GM23338 (cell line): ENCODE results near the gene FAM13C. TPM values are rescaled to one million over a fixed set of nuclear protein-coding genes. Genes with fewer than 3 reads are reported as not detected.

Source experiments
- ATAC-seq: fragments of 200-7000 bp; cut with Tn5 transposase; 3 replicates; pipeline ENCODE4 v1.9.1; 2020
- DNase-seq: peaks from one replicate; pipeline ENCODE4 v3.0.0-alpha.2; 2015; ENCODE audit warnings: low spot score
- H2AFZ ChIP-seq: fragments of 200-600 bp; sonication (generic); 2 replicates; pipeline ENCODE4 v1.8.0; 2016; ENCODE audit warnings: antibody characterized with exemption, mild to moderate bottlenecking, moderate library complexity
- H3F3A ChIP-seq: fragments of 200-600 bp; sonication (generic); replicated peaks from 2 replicates; pipeline ENCODE4 v1.8.0; 2017; ENCODE audit warnings: antibody characterized with exemption, mixed run types, low read depth
- H3K27ac ChIP-seq: fragments of 200-600 bp; sonication (generic); 2 replicates; pipeline ENCODE4 v1.6.1; 2016; ENCODE audit warnings: low read depth
- H3K27me3 ChIP-seq: fragments of 200-600 bp; sonication (generic); 2 replicates; pipeline ENCODE4 v1.8.0; 2016; ENCODE audit warnings: mild to moderate bottlenecking, mixed run types, moderate library complexity; ENCODE audit not compliant: insufficient read depth
- H3K36me3 ChIP-seq: fragments of 200-600 bp; sonication (generic); 2 replicates; pipeline ENCODE4 v1.8.0; 2016; ENCODE audit warnings: mild to moderate bottlenecking; ENCODE audit not compliant: insufficient read depth
- H3K4me1 ChIP-seq: fragments of 200-600 bp; sonication (generic); 2 replicates; pipeline ENCODE4 v1.8.0; 2016; ENCODE audit warnings: mild to moderate bottlenecking, moderate library complexity; ENCODE audit not compliant: insufficient read depth
- H3K4me2 ChIP-seq: fragments of 200-600 bp; sonication (generic); 2 replicates; pipeline ENCODE4 v1.7.1; 2017; ENCODE audit warnings: mixed run types
- H3K4me3 ChIP-seq: fragments of 200-600 bp; sonication (generic); 2 replicates; pipeline ENCODE4 v1.6.1; 2016; ENCODE audit warnings: mixed run types
- H3K79me2 ChIP-seq: fragments of 200-600 bp; sonication (generic); replicated peaks from 2 replicates; pipeline ENCODE4 v1.8.0; 2017; ENCODE audit warnings: mild to moderate bottlenecking; ENCODE audit not compliant: insufficient read depth
- H3K9me2 ChIP-seq: fragments of 200-600 bp; sonication (generic); 2 replicates; pipeline ENCODE4 v1.8.0; 2017; ENCODE audit not compliant: insufficient read depth
- H4K20me1 ChIP-seq: fragments of 200-600 bp; sonication (generic); replicated peaks from 2 replicates; pipeline ENCODE4 v1.8.0; 2017; ENCODE audit warnings: mild to moderate bottlenecking; ENCODE audit not compliant: insufficient read depth
- H3K27ac Mint-ChIP-seq: 2 replicates; pipeline ENCODE4 v1.8.0; 2020; ENCODE audit warnings: inconsistent platforms, mild to moderate bottlenecking, moderate library complexity, mixed read lengths
- H3K27me3 Mint-ChIP-seq: 3 replicates; pipeline ENCODE4 v1.8.0; 2022; ENCODE audit warnings: low read depth, mild to moderate bottlenecking, moderate library complexity, mixed read lengths, inconsistent platforms; ENCODE audit not compliant: insufficient read depth, poor library complexity
- H3K36me3 Mint-ChIP-seq: 3 replicates; pipeline ENCODE4 v1.8.0; 2021; ENCODE audit warnings: low read depth, mild to moderate bottlenecking, inconsistent platforms, moderate library complexity, mixed read lengths
- H3K4me1 Mint-ChIP-seq: 3 replicates; pipeline ENCODE4 v1.8.0; 2020; ENCODE audit warnings: mild to moderate bottlenecking, inconsistent platforms, mixed read lengths
- H3K4me3 Mint-ChIP-seq: 3 replicates; pipeline ENCODE4 v1.8.0; 2021; ENCODE audit warnings: moderate library complexity, mild to moderate bottlenecking, inconsistent platforms, mixed read lengths
- H3K9me3 Mint-ChIP-seq: 3 replicates; pipeline ENCODE4 v1.8.0; 2020; ENCODE audit warnings: moderate library complexity, mild to moderate bottlenecking, inconsistent platforms, mixed read lengths
- CREB1 ChIP-seq: fragments of 250-450 bp; sonication (Bioruptor Pico); IDR thresholded peaks from 2 replicates; pipeline ENCODE4 v1.5.0; 2020; ENCODE audit warnings: low read depth, mild to moderate bottlenecking, moderate library complexity
- EZH2 ChIP-seq: fragments of 200-600 bp; sonication (generic); IDR thresholded peaks from one replicate; pipeline ENCODE4 v1.8.0; 2017; ENCODE audit warnings: antibody characterized with exemption, mild to moderate bottlenecking, low read depth; ENCODE audit not compliant: unreplicated experiment
- EZH2phosphoT487 ChIP-seq: fragments of 200-600 bp; sonication (generic); IDR thresholded peaks from one replicate; pipeline ENCODE4 v1.8.1; 2018; ENCODE audit warnings: antibody characterized with exemption; ENCODE audit not compliant: unreplicated experiment
- JUNB ChIP-seq: IDR thresholded peaks from one replicate; pipeline ENCODE4 v1.6.1; 2016; ENCODE audit warnings: antibody characterized with exemption; ENCODE audit not compliant: unreplicated experiment
- POLR2AphosphoS5 ChIP-seq: IDR thresholded peaks from 2 replicates; pipeline ENCODE4 v1.6.1; 2016; ENCODE audit warnings: antibody characterized with exemption, low read depth
- ZNF114 ChIP-seq: fragments of 250-450 bp; sonication (Bioruptor Pico); IDR thresholded peaks from 2 replicates; pipeline ENCODE4 v1.5.0; 2020; ENCODE audit warnings: mild to moderate bottlenecking, moderate library complexity
- ZNF331 ChIP-seq: fragments of 250-450 bp; sonication (Bioruptor Pico); IDR thresholded peaks from 2 replicates; pipeline ENCODE4 v1.5.0; 2020; ENCODE audit warnings: low read depth, mild to moderate bottlenecking, moderate library complexity
- polyA plus RNA-seq: library from polyadenylated mRNA; unstranded; fragments of >200 nt; fragmentation: Nextera tagmentation; extraction: Ambion mirVana; gene quantifications from 2 replicates; pipeline ENCODE4 v1.2.1, GENCODE V29; 2016
- total RNA-seq: library from RNA; depleted of rRNA; stranded (reverse); fragments of >200 nt; shearing (Covaris generic); gene quantifications from 2 replicates; pipeline ENCODE4 v1.2.3, GENCODE V29; 2014
- TF ChIP-seq, protein P1 (sequence below): fragments of 250-450 bp; sonication (Bioruptor Pico); IDR thresholded peaks from 2 replicates; pipeline ENCODE4 v1.5.0; 2020; ENCODE audit warnings: mild to moderate bottlenecking, moderate library complexity

Gene FAM13C
- total and polyA plus RNA-seq, 2 experiments from 2014 or later, result 0.94 to 2.1 TPM

DNA sequence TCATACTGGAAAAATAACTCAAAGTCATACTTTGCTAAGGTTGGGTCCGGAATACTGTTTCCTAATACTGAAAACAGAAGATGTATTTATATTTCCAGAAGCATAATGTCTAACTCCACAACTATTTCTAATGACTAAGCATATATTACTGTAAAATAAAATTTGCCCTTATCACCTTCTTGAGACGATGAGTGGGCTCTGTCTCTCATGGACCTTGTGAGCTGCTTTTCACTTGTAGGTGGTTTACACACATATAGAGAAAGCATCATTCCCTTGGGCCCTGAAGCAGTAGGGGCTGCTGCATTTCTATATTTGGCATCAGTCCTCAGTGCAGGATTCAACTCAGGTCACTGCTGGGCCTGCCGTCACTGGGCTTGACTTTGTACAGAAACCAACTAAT lies 10.7 kb upstream of the FAM13C start:
- H3K4me2 ChIP-seq, result no peak overlapping the region
- no peaks in the 10 kb centered on the region for H3K36me3 ChIP-seq
- H2AFZ ChIP-seq, result no peak overlapping the region
- H3K4me3 ChIP-seq, result no peak overlapping the region
- no peak overlapping the region for H3K27ac ChIP-seq
- no peak for DNase-seq
- H3K4me1 Mint-ChIP-seq, result peaks cover 13% of the 10 kb centered on the region
- H3K4me3 Mint-ChIP-seq, result no peak overlapping the region
- H3F3A ChIP-seq, result no peaks in the 10 kb centered on the region
- no peak for TF ChIP-seq CREB1 (CRISPR knock-in tag)
- TF ChIP-seq EZH2phosphoT487, result no peak
- TF ChIP-seq POLR2AphosphoS5, result no peak
- no peak for TF ChIP-seq ZNF331
- no peak for TF ChIP-seq JUNB
- TF ChIP-seq, protein P1, sequence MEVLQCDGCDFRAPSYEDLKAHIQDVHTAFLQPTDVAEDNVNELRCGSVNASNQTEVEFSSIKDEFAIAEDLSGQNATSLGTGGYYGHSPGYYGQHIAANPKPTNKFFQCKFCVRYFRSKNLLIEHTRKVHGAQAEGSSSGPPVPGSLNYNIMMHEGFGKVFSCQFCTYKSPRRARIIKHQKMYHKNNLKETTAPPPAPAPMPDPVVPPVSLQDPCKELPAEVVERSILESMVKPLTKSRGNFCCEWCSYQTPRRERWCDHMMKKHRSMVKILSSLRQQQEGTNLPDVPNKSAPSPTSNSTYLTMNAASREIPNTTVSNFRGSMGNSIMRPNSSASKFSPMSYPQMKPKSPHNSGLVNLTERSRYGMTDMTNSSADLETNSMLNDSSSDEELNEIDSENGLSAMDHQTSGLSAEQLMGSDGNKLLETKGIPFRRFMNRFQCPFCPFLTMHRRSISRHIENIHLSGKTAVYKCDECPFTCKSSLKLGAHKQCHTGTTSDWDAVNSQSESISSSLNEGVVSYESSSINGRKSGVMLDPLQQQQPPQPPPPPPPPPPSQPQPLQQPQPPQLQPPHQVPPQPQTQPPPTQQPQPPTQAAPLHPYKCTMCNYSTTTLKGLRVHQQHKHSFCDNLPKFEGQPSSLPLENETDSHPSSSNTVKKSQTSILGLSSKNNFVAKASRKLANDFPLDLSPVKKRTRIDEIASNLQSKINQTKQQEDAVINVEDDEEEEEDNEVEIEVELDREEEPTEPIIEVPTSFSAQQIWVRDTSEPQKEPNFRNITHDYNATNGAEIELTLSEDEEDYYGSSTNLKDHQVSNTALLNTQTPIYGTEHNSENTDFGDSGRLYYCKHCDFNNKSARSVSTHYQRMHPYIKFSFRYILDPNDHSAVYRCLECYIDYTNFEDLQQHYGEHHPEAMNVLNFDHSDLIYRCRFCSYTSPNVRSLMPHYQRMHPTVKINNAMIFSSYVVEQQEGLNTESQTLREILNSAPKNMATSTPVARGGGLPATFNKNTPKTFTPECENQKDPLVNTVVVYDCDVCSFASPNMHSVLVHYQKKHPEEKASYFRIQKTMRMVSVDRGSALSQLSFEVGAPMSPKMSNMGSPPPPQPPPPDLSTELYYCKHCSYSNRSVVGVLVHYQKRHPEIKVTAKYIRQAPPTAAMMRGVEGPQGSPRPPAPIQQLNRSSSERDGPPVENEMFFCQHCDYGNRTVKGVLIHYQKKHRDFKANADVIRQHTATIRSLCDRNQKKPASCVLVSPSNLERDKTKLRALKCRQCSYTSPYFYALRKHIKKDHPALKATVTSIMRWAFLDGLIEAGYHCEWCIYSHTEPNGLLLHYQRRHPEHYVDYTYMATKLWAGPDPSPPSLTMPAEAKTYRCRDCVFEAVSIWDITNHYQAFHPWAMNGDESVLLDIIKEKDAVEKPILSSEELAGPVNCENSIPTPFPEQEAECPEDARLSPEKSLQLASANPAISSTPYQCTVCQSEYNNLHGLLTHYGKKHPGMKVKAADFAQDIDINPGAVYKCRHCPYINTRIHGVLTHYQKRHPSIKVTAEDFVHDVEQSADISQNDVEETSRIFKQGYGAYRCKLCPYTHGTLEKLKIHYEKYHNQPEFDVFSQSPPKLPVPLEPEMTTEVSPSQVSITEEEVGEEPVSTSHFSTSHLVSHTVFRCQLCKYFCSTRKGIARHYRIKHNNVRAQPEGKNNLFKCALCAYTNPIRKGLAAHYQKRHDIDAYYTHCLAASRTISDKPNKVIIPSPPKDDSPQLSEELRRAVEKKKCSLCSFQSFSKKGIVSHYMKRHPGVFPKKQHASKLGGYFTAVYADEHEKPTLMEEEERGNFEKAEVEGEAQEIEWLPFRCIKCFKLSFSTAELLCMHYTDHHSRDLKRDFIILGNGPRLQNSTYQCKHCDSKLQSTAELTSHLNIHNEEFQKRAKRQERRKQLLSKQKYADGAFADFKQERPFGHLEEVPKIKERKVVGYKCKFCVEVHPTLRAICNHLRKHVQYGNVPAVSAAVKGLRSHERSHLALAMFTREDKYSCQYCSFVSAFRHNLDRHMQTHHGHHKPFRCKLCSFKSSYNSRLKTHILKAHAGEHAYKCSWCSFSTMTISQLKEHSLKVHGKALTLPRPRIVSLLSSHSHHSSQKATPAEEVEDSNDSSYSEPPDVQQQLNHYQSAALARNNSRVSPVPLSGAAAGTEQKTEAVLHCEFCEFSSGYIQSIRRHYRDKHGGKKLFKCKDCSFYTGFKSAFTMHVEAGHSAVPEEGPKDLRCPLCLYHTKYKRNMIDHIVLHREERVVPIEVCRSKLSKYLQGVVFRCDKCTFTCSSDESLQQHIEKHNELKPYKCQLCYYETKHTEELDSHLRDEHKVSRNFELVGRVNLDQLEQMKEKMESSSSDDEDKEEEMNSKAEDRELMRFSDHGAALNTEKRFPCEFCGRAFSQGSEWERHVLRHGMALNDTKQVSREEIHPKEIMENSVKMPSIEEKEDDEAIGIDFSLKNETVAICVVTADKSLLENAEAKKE (CRISPR knock-in tag), result no peak
- no peak for TF ChIP-seq ZNF114
- H3K4me1 ChIP-seq, result no peaks in the 10 kb centered on the region
- no peaks in the 10 kb centered on the region for H3K9me2 ChIP-seq
- ATAC-seq, result no peak
- no peaks in the 10 kb centered on the region for H3K36me3 Mint-ChIP-seq
- no peaks in the 10 kb centered on the region for H3K9me3 Mint-ChIP-seq
- H3K27ac Mint-ChIP-seq, result no peak overlapping the region
- no peaks in the 10 kb centered on the region for H4K20me1 ChIP-seq
- H3K27me3 Mint-ChIP-seq, result peaks cover 1% of the 10 kb centered on the region
- H3K27me3 ChIP-seq, result no peaks in the 10 kb centered on the region
- no peaks in the 10 kb centered on the region for H3K79me2 ChIP-seq

DNA sequence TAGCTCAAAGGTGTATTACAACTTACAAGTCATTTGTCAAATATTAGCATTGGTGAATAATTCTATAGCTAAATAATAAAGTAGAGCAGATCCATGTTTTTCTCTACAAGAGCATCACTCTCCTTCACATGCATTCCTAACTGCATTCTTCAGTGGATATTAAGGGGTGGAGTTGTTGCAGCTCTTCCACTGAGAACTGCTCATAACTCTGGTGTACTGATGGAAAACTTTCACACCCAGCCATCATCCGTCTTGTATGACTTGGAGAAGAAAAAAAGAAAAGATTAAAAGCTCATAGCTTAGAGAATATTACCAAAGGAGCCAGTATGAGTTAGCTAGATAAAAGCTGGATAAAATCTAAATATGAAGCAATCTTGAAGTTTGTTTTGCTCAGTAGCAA lies 10.2 kb upstream of the FAM13C start:
- H3K79me2 ChIP-seq, result no peaks in the 10 kb centered on the region
- H3K27ac ChIP-seq, result no peak overlapping the region
- H3K4me3 Mint-ChIP-seq, result no peak overlapping the region
- H3K4me2 ChIP-seq, result no peak overlapping the region
- H2AFZ ChIP-seq, result no peak overlapping the region
- no peaks in the 10 kb centered on the region for H3F3A ChIP-seq
- no peak overlapping the region for H3K4me3 ChIP-seq
- no peaks in the 10 kb centered on the region for H3K36me3 ChIP-seq
- H4K20me1 ChIP-seq, result no peaks in the 10 kb centered on the region
- H3K4me1 ChIP-seq, result no peaks in the 10 kb centered on the region
- no peaks in the 10 kb centered on the region for H3K9me3 Mint-ChIP-seq
- H3K9me2 ChIP-seq, result no peaks in the 10 kb centered on the region
- no peak overlapping the region for H3K27ac Mint-ChIP-seq
- peaks cover 1% of the 10 kb centered on the region for H3K27me3 Mint-ChIP-seq
- H3K27me3 ChIP-seq, result no peaks in the 10 kb centered on the region
- H3K4me1 Mint-ChIP-seq, result peaks cover 13% of the 10 kb centered on the region
- DNase-seq (no peak), ATAC-seq (no peak)
- H3K36me3 Mint-ChIP-seq, result no peaks in the 10 kb centered on the region
- TF ChIP-seq CREB1 (CRISPR knock-in tag), result no peak
- TF ChIP-seq EZH2, result no peak
- no peak for TF ChIP-seq EZH2phosphoT487
